GM21528 (cell line): ENCODE data around the gene STS.
"Not testable (repeated sequence)": the region's sequence is repeated elsewhere in the genome, so short reads cannot be mapped to it uniquely, and the experiment has no call there.

Source experiments
- ATAC-seq: cut with Tn5 transposase; IDR thresholded peaks from one replicate; pipeline ENCODE4 v1.9.1; 2021; ENCODE audit warnings: mild to moderate bottlenecking, moderate library complexity; ENCODE audit not compliant: unreplicated experiment, low FRiP score

STS gene

GRCh38 chrX:7170898-7171297 lies 23.4 kb downstream of the STS start:
- no peak for ATAC-seq

- not testable (repeated sequence) for ATAC-seq
These were observed 31.3 kb downstream of the STS start for GRCh38 chrX:7178859-7179258.

- ATAC-seq: no peak
These were observed 31.9 kb downstream of the STS start for GRCh38 chrX:7179446-7179845.

GRCh38 chrX:7184816-7185215 lies 37.3 kb downstream of the STS start:
- ATAC-seq: no peak

GRCh38 chrX:7188672-7189071 lies 41.2 kb downstream of the STS start:
- no peak for ATAC-seq

- ATAC-seq: no peak
These were observed 42.6 kb downstream of the STS start for GRCh38 chrX:7190157-7190556.

- ATAC-seq: no peak
These were observed 44.2 kb downstream of the STS start for GRCh38 chrX:7191681-7192110.

GRCh38 chrX:7192871-7193270 lies 45.4 kb downstream of the STS start:
- ATAC-seq: no peak

GRCh38 chrX:7194606-7195005 lies 47.1 kb downstream of the STS start:
- no peak for ATAC-seq
